Vagina (tissue), 2 donors: ENCODE measurements around the gene ALKBH8.

Experiments
- CTCF ChIP-seq, 3 experiments: fragments of 450-650 bp in 2 of 3; fragments of 200-600 bp in 1 of 3; sonication (generic) in 1 of 3; IDR thresholded peaks; one replicate each; pipeline ENCODE4 v1.5.1; 2017 to 2019; ENCODE audit warnings: antibody characterized with exemption in 3 of 3, mild to moderate bottlenecking in 2 of 3, moderate library complexity in 2 of 3
- POLR2A ChIP-seq, 2 donors: fragments of 450-650 bp; IDR thresholded peaks; one replicate each; pipeline ENCODE4 v1.6.1; 2017; ENCODE audit warnings: antibody characterized with exemption in 2 of 2, mild to moderate bottlenecking in 2 of 2, moderate library complexity in 2 of 2

- TF ChIP-seq CTCF (IDR thresholded peaks at IDR 0.05) (no peak), POLR2A (IDR thresholded peaks at IDR 0.05) (no peak)
Observed at GRCh38 chr11:107598225-107599139, 32.9 kb upstream of the ALKBH8 start.
